NCI-H1694 (cell line): ENCODE results near the gene KCTD12.

Source experiments
- DNase-seq: peaks from one replicate; lab custom pipeline; 2025; lab: John Stamatoyannopoulos, UW

The KCTD12 gene

GRCh38 chr13:76853921-76854608, 32.1 kb downstream of the KCTD12 start:
- no peak for DNase-seq

- DNase-seq: no peak
Observed at GRCh38 chr13:76853481-76853880, 32.7 kb downstream of the KCTD12 start.

GRCh38 chr13:76852986-76853385, 33.2 kb downstream of the KCTD12 start:
- no peak for DNase-seq

GRCh38 chr13:76851961-76852360, 34.2 kb downstream of the KCTD12 start:
- DNase-seq: no peak

GRCh38 chr13:76849493-76849892, 36.7 kb downstream of the KCTD12 start:
- no peak for DNase-seq

GRCh38 chr13:76848596-76848995, 37.6 kb downstream of the KCTD12 start:
- DNase-seq: peak; percentile 93

GRCh38 chr13:76846363-76846762, 39.8 kb downstream of the KCTD12 start:
- no peak for DNase-seq

GRCh38 chr13:76845865-76846264, 40.3 kb downstream of the KCTD12 start:
- DNase-seq: no peak

- no peak for DNase-seq
Observed at GRCh38 chr13:76845367-76845766, 40.8 kb downstream of the KCTD12 start.

- peak; percentile 87 for DNase-seq
Observed at GRCh38 chr13:76837801-76838200, 48.4 kb downstream of the KCTD12 start.

GRCh38 chr13:76836311-76836710, 49.9 kb downstream of the KCTD12 start:
- no peak for DNase-seq

- no peak for DNase-seq
Observed at GRCh38 chr13:76833441-76833954, 52.7 kb downstream of the KCTD12 start.

GRCh38 chr13:76832258-76832988, 53.8 kb downstream of the KCTD12 start:
- no peak for DNase-seq

GRCh38 chr13:76830805-76831204, 55.4 kb downstream of the KCTD12 start:
- peak; percentile 65 for DNase-seq
